Panc1 (cell line): Measurements from ENCODE around the gene CUX1. TPM values are rescaled to one million over a fixed set of nuclear protein-coding genes. Genes with fewer than 3 reads are reported as not detected.

Source experiments
- ATAC-seq: fragments of 200-7000 bp; cut with Tn5 transposase; 2 replicates; pipeline ENCODE4 v1.9.1; 2020; ENCODE audit warnings: mild to moderate bottlenecking, moderate library complexity
- BruUV-seq: library from RNA; stranded (reverse); fragments of 400-500 nt; replicated peaks from 2 replicates; lab custom pipeline; 2021; lab: Mats Ljungman, UMichigan
- CTCF ChIA-PET: fragments of 300-600 bp; sonication (Branson Sonifier 250); formaldehyde crosslinking; loops from one replicate; lab custom pipeline; 2022; ENCODE audit warnings: antibody characterized with exemption; lab: Charles Lee
- POLR2A ChIA-PET: fragments of 300-600 bp; sonication (Branson Sonifier 250); formaldehyde crosslinking; loops from one replicate; lab custom pipeline; 2022; ENCODE audit warnings: antibody characterized with exemption; lab: Charles Lee
- DNase-seq: peaks from one replicate; pipeline ENCODE4 v3.0.0-alpha.2; 2010; ENCODE audit warnings: low read depth, low spot score
- H3K27ac ChIP-seq: 2 replicates; pipeline ENCODE4 v1.5.1; 2011; ENCODE audit warnings: mild to moderate bottlenecking, low read length, inconsistent platforms
- H3K27me3 ChIP-seq: fragments of 200-500 bp; sonication (Bioruptor generic); 2 replicates; pipeline ENCODE4 v1.6.0; 2014; ENCODE audit warnings: low read length, inconsistent platforms; ENCODE audit not compliant: control insufficient read depth, insufficient read depth
- H3K36me3 ChIP-seq: fragments of 200-500 bp; sonication (Bioruptor generic); 2 replicates; pipeline ENCODE4 v1.5.1; 2014; ENCODE audit warnings: inconsistent platforms, mild to moderate bottlenecking, low read length, moderate library complexity; ENCODE audit not compliant: control insufficient read depth, insufficient read depth
- H3K4me1 ChIP-seq: 2 replicates; pipeline ENCODE4 v1.5.1; 2011; ENCODE audit warnings: inconsistent platforms, mild to moderate bottlenecking, low read length, moderate library complexity; ENCODE audit not compliant: control insufficient read depth, insufficient read depth
- H3K4me3 ChIP-seq, 2 experiments: 2 replicates each; pipeline ENCODE4 v1.5.1; 2011 to 2012; ENCODE audit warnings: low read depth in 2 of 2, low read length in 2 of 2, mild to moderate bottlenecking in 2 of 2, inconsistent platforms in 1 of 2, moderate library complexity in 1 of 2
- H3K9me3 ChIP-seq: fragments of 200-500 bp; sonication (Bioruptor generic); 2 replicates; pipeline ENCODE4 v1.5.1; 2014; ENCODE audit warnings: low read depth, mild to moderate bottlenecking, inconsistent platforms, low read length, moderate library complexity; ENCODE audit not compliant: control insufficient read depth, insufficient read depth
- POLR2AphosphoS5 ChIP-seq: IDR thresholded peaks from 2 replicates; pipeline ENCODE4 v1.6.1; 2012; ENCODE audit warnings: mild to moderate bottlenecking, low read depth, low read length, moderate library complexity
- SIN3A ChIP-seq: IDR thresholded peaks from 2 replicates; pipeline ENCODE4 v1.6.1; 2012; ENCODE audit warnings: low read depth, mild to moderate bottlenecking, low read length, moderate library complexity, borderline replicate concordance; ENCODE audit not compliant: insufficient read depth
- TCF7L2 ChIP-seq: IDR thresholded peaks from 2 replicates; pipeline ENCODE4 v1.6.1; 2011; ENCODE audit warnings: mild to moderate bottlenecking, low read depth, low read length, inconsistent platforms
- in situ Hi-C: cut with HindIII; loops from 2 replicates; pipeline ENCODE4 v1.10.0; 2016; ENCODE audit warnings: low sequenced_read_pairs, low pct_unique_long_range_greater_than_20kb
- intact Hi-C: fragments of 100-400 bp; cut with micrococcal nuclease; formaldehyde crosslinking; loops from one replicate; pipeline ENCODE4 v1.10.0; 2022; ENCODE audit not compliant: unreplicated experiment
- total RNA-seq: library from RNA; stranded (reverse); gene quantifications from one replicate; pipeline ENCODE4 v1.2.1, GENCODE V29; 2021; ENCODE audit not compliant: unreplicated experiment
- TF ChIP-seq, protein P1 (sequence below), 2 experiments: IDR thresholded peaks; 2 replicates each; pipeline ENCODE4 v1.6.1; 2011 to 2012; ENCODE audit warnings: low read depth in 2 of 2, control low read depth in 1 of 2, low read length in 1 of 2, mild to moderate bottlenecking in 1 of 2, moderate library complexity in 1 of 2; ENCODE audit not compliant: insufficient read depth in 1 of 2
- TF ChIP-seq, protein P2 (sequence below): fragments of 450-650 bp; IDR thresholded peaks from 2 replicates; pipeline ENCODE4 v1.5.1; 2017; ENCODE audit warnings: mild to moderate bottlenecking

Gene CUX1
- total RNA-seq, 1 experiment from 2014 or later: 50.9 TPM

DNA sequence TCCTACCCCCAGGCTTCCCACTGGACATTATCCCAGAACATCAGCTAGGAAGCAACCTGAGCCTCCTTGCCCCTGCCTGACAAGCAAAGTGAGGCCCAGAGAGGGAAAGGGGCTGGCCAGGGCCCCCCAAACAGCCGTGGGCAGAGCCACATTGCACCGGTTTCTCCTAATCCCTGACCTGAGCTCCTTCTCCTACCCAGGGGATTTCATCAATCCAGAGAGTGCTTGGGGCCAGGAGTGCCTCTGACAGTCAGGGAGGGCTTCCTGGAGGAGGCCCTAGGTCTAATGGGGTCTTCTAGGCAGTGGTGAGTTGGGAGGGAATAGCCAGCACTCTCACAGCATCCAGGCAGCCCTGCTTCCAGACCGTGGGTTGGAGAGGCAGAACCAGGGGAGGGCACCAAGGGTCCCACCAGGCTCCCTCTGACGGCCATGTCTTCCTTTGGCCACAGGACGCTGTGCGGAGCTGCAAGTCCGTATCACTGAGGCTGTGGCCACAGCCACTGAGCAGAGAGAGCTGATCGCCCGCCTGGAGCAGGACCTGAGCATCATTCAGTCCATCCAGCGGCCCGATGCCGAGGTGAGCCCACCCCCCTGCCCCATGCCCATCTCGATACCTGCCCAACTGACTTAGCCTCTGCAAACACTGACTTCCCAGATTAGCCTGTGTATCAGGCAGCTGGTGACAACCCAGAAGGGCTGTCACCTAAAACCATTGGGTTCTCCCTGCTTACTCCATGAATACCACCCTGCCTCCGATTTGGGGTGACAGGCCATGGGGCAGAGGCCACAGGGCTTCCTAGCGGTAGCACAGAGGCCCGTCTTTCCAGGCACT, 455.7 kb downstream of the CUX1 start:
- CTCF ChIA-PET: interaction anchor here (0.6 to 1.5 kb wide), 3 partner anchors 25 to 731 kb away, joined by 3 to 9 read pairs (median 4); no protein-coding TSS in a partner anchor
- Histone ChIP-seq H3K27me3 (no peaks in the 10 kb centered on the region), H3K9me3 (no peaks in the 10 kb centered on the region), H3K36me3 (no peaks in the 10 kb centered on the region), H3K4me1 (peaks cover 8% of the 10 kb centered on the region), H3K27ac (no peak overlapping the region), H3K4me3 (no peak overlapping the region)
- no peak for DNase-seq
- TF ChIP-seq, protein P1, sequence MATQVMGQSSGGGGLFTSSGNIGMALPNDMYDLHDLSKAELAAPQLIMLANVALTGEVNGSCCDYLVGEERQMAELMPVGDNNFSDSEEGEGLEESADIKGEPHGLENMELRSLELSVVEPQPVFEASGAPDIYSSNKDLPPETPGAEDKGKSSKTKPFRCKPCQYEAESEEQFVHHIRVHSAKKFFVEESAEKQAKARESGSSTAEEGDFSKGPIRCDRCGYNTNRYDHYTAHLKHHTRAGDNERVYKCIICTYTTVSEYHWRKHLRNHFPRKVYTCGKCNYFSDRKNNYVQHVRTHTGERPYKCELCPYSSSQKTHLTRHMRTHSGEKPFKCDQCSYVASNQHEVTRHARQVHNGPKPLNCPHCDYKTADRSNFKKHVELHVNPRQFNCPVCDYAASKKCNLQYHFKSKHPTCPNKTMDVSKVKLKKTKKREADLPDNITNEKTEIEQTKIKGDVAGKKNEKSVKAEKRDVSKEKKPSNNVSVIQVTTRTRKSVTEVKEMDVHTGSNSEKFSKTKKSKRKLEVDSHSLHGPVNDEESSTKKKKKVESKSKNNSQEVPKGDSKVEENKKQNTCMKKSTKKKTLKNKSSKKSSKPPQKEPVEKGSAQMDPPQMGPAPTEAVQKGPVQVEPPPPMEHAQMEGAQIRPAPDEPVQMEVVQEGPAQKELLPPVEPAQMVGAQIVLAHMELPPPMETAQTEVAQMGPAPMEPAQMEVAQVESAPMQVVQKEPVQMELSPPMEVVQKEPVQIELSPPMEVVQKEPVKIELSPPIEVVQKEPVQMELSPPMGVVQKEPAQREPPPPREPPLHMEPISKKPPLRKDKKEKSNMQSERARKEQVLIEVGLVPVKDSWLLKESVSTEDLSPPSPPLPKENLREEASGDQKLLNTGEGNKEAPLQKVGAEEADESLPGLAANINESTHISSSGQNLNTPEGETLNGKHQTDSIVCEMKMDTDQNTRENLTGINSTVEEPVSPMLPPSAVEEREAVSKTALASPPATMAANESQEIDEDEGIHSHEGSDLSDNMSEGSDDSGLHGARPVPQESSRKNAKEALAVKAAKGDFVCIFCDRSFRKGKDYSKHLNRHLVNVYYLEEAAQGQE (IDR thresholded peaks at IDR 0.05; ENCODE audit: insufficient read depth in 1 of 2, low read depth in 2 of 2, low read length in 1 of 2): no peak
- TF ChIP-seq, protein P2, sequence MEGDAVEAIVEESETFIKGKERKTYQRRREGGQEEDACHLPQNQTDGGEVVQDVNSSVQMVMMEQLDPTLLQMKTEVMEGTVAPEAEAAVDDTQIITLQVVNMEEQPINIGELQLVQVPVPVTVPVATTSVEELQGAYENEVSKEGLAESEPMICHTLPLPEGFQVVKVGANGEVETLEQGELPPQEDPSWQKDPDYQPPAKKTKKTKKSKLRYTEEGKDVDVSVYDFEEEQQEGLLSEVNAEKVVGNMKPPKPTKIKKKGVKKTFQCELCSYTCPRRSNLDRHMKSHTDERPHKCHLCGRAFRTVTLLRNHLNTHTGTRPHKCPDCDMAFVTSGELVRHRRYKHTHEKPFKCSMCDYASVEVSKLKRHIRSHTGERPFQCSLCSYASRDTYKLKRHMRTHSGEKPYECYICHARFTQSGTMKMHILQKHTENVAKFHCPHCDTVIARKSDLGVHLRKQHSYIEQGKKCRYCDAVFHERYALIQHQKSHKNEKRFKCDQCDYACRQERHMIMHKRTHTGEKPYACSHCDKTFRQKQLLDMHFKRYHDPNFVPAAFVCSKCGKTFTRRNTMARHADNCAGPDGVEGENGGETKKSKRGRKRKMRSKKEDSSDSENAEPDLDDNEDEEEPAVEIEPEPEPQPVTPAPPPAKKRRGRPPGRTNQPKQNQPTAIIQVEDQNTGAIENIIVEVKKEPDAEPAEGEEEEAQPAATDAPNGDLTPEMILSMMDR: no peak
- no peak for TF ChIP-seq POLR2AphosphoS5
- TF ChIP-seq TCF7L2: no peak
- no peak for TF ChIP-seq SIN3A
- no TSS peak for BruUV-seq
- POLR2A ChIA-PET: no interaction called here
- ATAC-seq: peak; percentile 1; the same call in 1 of the 2 replicates
- in situ Hi-C loops (no loop called here), intact Hi-C loops (loop anchor here (5.0 kb wide), 1 partner anchor 731 kb away; no protein-coding TSS in a partner anchor)

DNA sequence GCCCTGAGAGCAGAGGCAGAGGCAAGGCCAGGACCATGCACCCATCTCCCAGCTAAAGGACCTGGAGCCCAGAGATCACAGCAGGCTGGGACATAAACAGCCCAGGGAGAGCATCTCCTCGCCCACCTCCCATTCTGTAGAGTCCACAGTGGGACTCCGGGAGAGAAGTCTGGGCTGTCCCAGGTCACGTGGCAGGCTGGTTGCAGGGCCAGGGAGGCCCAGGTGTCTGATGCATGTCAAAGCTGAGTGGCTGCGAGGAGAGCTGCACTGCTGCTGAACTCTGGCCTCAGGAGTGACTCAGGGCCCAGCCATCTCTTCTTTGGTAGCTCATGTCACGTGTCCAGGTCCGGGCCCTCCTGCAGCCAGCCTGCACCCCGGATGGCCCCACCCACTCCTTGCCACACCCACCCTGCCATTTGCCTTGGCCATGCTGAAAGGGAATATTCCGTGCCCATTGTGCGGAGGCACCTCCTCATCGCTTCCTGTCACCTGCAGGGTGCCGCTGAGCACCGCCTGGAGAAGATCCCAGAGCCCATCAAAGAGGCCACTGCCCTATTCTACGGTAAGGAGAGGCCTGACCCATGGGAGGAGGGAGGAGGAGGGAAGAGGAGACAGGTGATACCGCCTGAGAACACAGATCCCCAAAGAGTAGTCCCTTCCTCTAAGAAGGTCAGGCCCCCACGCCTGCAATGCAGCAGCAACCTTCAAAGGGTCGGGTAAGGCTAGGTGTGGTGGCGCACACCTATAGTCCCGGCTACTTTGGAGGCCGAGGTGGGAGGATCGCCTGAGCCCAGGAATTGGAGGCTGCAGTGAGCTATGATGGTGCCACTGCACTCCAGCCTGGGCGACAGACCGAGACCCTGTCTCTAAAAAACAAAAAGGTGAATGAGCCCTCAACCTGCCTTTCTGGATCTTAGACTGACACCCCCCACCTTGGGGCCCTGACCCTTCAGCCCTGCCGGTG, 456.6 kb downstream of the CUX1 start:
- in situ Hi-C loops: no loop called here
- Histone ChIP-seq H3K27ac (no peak overlapping the region), H3K36me3 (no peaks in the 10 kb centered on the region)

More for the DNA sequence above, 456.6 kb downstream of the CUX1 start:
- no peaks in the 10 kb centered on the region for H3K27me3 ChIP-seq
- H3K9me3 ChIP-seq: no peaks in the 10 kb centered on the region
- peak; percentile 66 for DNase-seq
- no TSS peak for BruUV-seq
- H3K4me3 ChIP-seq: no peak overlapping the region
- CTCF ChIA-PET: interaction anchor here (0.6 to 0.9 kb wide), 4 partner anchors 26 to 732 kb away, joined by 3 to 4 read pairs (median 3); no protein-coding TSS in a partner anchor
- intact Hi-C loops: loop anchor here (5.0 kb wide), 1 partner anchor 732 kb away; no protein-coding TSS in a partner anchor
- TF ChIP-seq POLR2AphosphoS5 (no peak), SIN3A (no peak), TCF7L2 (no peak)
- TF ChIP-seq, protein P1 (IDR thresholded peaks at IDR 0.05; ENCODE audit: insufficient read depth in 1 of 2, low read depth in 2 of 2, low read length in 1 of 2): no peak
- TF ChIP-seq, protein P2: no peak
- H3K4me1 ChIP-seq: peaks cover 8% of the 10 kb centered on the region
- peak; percentile 73 for ATAC-seq
- POLR2A ChIA-PET: no interaction called here
